ENCODE measurements around the gene TAPBPL.
"Not testable (repeated sequence)": the region's sequence is repeated elsewhere in the genome, so short reads cannot be mapped to it uniquely, and the experiment has no call there.

The TAPBPL gene, protein sequence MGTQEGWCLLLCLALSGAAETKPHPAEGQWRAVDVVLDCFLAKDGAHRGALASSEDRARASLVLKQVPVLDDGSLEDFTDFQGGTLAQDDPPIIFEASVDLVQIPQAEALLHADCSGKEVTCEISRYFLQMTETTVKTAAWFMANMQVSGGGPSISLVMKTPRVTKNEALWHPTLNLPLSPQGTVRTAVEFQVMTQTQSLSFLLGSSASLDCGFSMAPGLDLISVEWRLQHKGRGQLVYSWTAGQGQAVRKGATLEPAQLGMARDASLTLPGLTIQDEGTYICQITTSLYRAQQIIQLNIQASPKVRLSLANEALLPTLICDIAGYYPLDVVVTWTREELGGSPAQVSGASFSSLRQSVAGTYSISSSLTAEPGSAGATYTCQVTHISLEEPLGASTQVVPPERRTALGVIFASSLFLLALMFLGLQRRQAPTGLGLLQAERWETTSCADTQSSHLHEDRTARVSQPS

DNA sequence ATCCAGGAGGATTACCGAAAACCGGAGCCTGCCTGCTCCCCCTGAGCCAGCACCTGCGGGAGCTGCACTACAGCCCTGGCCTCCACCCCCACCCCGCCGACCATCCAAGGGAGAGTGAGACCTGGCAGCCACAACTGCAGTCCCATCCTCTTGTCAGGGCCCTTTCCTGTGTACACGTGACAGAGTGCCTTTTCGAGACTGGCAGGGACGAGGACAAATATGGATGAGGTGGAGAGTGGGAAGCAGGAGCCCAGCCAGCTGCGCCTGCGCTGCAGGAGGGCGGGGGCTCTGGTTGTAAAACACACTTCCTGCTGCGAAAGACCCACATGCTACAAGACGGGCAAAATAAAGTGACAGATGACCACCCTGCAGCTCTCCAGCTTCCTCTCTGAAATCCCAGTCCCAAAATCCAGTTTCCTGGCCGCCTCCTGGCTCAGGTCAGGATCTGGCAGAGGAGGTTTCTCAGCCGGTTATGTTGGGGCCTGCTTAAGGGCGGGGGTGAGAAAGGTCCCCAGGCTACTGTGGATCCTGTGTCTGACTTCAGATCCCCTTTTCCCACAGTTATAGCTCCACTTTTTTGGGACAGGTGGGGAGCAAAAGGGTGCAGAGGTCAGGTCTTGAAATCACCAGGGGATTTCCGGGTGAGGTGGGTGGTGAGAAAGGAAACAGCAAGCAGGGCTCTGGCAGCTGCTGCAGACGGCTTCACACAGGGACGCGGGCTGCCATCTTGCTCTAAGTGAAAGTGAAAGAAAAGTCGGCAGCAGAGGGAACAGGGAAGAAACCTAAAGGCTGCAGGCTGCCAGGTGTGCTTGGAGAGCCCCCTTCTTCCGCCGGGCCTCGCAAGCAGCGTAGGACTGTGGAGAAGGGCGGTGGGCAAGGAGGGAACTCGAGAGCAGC is at the start of gene TAPBPL:
Gene TAPBPL (plus strand): TSS at position 695 of the 897 bp plus-strand sequence. CDS start 207 bp downstream, outside the sequence.
- DNase-seq: peak; percentile 61 to 73

DNA sequence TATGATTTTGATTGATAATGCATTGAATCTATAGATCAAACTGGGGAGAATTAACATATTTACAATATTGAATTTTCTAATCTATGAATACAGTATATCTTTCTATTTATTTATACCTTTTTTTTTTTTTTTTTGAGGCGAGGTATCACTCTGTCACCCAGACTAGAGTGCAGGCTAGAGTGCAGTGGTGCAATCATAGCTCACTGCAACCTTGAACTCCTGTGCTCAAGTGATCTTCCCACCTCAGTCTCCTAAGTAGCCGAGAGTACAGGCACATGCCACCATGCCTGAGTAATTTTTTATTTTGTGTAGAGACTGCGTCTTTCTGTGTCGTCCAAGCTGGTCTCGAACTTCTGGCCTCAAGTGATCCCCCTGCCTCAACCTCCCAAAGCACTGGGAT is 47.5 kb upstream of the TAPBPL start:
- no peak for DNase-seq

DNA sequence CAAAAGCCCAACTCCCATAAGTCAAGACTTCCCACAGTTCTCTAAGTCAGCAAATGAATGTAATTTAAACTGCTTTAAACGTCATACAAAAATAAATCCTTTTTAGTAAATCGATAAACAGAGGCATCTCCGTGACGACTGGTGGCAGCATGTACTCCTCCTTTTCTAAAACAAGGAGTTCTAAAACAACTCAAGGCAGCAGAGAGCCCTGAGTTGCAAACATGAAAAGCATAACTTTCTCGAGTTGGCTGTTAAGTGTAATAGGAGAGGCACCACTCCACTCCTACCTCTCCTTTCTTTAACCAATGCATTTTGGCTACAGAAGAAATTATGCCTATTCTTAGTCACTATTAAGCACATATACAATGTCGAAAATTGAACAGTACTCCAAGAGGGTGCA is 45.9 kb upstream of the TAPBPL start:
- DNase-seq: no peak

DNA sequence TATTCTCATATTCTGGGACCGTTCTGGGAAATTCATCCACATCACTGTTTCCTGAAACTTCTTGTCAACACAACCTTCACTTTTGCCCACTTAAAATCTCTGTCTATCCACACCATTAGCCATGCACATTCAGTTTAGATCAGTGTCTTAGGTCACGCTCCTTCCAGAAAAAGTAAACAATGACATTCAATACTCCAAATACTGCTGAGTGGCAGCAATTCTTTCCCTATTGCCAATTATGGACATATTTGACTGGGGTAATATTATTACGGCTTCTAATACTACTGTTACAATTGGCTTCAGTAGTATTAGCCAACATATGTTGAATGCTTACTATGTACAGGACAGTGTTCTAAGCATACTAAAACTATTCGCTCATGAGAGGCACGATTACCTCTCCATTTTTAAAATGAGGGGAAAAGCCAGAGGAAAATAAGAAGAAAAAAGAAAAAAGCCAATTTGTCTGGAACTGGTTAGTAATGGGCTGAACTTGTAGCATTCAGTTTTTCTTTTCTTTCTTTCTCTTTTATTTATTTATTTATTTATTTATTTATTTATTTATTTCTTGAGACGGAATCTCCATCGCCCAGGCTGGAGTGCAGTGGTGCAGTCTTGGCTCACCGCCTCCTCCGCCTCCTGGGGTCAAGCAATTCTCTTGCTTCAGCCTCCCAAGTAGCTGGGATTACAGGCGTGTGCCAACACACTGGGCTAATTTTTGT is 44.4 kb upstream of the TAPBPL start:
- DNase-seq: no peak

DNA sequence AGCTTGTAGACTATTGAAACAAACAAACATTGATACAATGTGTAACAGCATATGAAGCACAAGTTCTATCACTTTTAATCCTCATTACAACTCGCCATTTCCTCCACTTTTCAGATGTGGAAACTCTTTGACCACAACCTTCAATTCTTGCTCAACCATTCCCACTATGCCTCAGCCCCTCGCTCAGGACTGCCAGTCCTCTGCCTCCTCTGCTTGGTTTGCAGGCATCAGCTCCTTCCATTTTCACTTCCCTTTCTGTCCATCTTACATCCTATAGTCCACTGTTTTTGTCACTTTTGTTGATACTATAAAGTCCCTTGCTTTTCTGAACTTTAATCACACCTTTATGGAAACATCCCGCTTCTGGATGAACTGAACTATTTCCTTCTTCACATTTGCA is 35.2 kb upstream of the TAPBPL start:
- DNase-seq: no peak

DNA sequence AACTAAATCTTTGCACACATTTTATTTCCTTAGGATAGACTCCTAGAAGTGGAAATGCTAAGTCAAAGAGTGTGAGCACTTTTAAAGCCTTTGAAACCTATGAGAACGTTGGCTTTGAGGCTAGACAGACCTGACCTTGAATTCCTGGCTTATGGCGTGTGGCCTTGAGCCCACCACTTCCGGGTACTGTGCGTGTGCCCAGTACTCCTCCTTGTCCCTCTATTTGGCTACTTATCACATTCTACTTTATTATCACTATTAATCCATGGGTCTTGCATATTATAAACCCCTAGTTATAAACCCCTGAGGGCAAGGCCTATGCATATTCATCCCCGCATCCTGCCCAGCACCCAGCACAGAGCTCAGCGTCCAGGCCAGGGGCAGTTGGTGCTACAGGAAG is 33.0 kb upstream of the TAPBPL start:
- no peak for DNase-seq

DNA sequence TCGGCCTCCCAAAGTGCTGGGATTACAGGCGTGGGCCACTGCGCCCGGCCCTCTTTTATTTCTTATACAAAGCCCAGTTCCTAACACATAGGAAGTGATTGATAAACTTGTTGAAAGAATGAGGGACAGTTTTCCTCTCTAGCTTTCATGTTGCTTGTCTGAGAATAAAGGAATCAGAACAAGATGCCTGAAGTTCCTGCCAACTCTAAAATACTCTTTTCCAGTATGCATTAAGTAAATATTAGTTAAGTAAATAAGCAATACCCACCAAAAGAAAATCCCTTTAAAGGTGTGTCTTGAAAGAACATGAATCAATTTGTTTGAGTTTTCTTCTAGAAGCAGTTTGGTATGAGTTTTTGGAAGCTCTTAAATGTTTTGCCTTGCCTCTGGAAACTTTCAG is 31.5 kb upstream of the TAPBPL start:
- no peak for DNase-seq

DNA sequence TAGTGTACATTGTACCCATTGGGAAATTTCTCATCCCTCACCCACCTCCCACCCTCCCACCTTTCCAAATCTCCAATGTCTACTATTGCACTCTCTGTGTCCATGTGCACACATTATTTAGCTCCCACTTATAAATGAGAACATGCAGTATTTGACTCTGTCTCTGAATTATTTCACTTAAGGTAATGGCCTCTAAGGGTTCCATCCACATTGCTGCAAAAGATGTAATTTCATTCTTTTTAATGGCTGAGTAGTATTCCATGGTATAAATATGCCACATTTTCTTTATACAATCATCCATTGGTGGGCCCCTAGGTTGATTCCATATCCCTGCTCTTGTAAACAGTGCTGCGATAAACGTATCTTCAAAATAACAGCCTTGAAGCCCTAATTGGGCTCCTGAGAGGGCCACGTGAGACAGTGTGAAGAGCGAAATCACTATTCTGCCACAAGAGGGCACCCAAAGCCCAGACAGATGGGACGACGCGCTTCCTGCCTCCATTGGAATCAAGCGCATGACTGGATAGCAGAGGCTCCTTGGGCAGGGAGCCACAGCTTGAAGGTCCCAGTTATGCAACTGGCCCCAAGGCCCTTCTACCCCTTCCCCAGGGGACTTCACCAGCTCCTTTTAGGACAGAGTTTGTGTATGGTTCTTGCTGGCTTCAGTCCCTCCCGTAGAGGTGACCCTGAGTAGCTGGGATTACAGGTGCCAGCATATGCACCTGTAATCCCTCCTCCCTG is 28.4 kb upstream of the TAPBPL start:
- peak; percentile 15 to 89 for DNase-seq

DNA sequence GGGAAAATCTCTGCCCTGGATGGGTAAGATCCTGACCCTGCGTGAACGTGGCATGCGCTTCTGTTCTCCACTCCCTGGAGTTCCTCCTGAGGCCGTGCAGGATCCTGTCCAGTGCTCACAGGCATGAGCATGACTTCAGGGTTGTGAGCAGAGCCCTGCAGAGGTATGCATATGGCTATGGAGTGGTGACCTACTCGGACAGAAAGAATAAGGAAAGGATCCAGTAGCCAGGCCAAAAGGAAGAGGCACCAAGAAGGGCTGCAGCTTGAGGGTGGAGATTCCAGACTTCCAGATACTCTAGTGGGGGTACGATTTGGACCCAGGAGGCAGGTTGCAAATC is 27.9 kb upstream of the TAPBPL start:
- DNase-seq: no peak

DNA sequence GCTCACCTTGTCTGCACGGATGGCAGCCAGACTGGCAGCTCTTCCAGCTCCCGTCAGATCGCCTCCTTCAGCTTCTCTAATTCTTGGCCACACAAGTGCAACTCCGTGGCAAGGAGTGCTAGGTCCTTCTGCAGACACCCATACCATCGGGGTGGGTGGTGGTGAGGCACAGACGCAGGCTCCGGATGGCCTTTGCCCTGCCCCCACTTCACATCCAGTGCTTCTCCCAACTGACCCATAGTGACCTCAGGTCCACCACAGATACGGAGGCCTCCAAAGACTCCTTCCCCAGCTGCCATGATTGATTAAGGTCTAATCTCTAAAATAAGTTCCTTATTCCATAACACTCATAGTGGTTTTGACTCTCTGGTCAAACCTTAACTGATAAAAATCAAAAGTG is 27.0 kb upstream of the TAPBPL start:
- no peak for DNase-seq

DNA sequence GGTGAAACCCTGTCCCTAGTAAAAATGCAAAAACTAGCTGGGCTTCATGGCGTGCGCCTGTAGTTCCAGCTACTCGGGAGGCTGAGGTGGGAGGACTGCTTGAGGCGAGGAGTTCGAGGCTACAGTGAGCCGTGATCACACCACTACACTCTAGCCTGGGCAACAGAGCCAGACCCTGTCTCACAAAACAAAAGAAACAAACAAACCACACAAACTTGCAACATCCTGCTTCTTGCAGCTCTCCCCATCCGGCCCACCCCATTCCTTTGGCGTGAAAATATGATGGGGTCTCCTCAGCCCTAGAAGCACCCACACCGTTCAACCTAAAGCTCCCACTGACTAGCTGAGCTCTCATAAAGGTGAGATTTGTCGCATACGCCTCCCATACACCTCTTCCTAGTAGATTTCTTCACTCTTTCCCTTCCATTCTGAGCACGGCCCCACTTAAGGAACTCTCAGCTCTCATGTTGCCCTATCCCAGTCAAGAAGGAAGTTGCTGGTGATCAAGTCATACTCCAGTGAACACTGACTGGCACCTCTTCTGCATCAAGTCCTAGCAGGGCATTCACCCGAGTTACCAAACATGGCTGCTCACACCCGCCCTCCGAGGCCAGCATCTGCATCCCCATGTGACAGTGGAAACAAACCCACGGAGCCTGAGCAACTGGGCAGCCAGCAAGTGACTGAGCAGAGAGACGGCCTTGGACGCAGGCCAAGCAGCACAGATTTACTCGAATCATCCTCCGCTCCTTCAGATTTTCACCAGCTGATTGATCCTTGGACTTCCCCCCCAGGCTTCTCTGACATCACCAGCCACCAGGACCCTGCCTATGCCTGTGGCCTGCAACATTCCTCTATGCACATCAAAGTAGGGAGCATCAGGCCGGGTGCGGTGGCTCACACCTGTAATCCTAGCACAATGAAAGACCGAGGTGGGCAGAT is 26.0 kb upstream of the TAPBPL start:
- no peak for DNase-seq

DNA sequence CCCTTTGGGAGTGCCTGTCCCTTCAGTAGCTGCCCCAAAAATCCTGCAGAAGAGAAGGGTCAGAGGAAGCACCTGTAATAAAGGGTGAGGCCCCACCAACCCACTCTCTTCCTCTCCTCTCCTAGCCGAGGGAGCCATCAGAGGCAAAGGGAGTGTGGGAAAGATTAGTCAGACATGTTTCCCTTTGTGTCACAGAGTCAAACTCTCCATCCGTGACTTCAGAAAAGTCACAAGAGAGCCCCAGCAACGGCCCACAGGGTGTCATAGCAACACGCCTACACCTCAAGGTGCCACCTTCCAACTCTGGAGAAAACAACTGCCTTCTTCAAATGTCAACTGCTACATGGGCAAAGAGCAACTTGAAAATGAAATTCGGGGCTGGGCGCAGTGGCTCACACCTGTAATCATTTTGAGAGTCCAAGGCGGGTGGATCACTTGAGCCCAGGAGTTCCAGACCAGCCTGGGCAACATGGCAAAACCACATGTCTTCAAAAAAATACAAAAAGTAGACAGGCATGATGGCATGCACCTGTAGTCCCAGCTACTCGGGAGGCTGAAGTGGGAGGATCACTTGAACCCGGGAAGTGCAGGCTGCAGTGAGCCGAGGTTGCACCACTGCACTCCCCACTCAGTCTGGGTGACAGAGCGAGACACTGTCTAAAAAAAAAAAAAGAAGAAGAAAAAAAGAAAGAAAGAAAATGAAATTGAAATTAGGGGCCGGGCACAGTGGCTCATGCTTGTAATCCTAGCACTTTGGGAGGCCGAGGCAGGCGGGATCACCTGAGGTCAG is 24.8 kb upstream of the TAPBPL start:
- DNase-seq: peak in 1 of 2 donors; percentile 60

DNA sequence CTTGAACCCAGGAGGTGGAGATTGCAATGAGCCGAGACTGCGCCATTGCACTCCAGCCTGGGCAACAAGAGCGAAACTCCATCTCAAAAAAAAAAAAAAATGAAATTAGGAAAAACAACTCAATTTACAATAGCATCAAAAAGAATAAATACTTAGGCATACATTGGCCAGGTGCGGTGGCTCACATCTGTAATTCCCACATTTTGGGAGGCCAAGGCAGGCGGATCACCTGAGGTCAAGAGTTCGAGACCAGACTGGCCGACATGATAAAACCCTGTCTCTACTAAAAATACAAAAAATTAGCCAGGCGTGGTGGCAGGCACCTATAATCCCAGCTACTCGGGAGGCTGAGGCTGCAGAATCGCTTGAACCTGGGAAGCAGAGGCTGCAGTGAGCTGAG is 24.0 kb upstream of the TAPBPL start:
- not testable (repeated sequence) for DNase-seq

DNA sequence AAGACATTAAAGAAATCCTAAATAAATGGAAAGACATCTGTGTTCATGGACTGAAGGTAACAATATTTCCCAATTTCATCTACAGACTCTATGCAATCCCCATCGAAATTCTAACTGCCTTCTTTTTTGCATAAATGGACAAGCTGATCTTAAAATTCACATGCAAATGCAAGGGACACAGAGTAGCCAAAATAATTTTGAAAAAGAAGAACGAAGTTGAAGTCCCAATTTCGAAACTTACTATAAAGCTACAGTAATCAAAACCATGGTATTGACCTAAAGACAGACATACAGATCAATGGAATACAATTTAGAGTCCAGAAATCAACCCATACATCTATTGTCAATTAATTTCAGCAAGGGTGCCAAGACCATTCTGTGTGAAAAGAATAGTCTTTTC is 23.5 kb upstream of the TAPBPL start:
- DNase-seq: no peak

DNA sequence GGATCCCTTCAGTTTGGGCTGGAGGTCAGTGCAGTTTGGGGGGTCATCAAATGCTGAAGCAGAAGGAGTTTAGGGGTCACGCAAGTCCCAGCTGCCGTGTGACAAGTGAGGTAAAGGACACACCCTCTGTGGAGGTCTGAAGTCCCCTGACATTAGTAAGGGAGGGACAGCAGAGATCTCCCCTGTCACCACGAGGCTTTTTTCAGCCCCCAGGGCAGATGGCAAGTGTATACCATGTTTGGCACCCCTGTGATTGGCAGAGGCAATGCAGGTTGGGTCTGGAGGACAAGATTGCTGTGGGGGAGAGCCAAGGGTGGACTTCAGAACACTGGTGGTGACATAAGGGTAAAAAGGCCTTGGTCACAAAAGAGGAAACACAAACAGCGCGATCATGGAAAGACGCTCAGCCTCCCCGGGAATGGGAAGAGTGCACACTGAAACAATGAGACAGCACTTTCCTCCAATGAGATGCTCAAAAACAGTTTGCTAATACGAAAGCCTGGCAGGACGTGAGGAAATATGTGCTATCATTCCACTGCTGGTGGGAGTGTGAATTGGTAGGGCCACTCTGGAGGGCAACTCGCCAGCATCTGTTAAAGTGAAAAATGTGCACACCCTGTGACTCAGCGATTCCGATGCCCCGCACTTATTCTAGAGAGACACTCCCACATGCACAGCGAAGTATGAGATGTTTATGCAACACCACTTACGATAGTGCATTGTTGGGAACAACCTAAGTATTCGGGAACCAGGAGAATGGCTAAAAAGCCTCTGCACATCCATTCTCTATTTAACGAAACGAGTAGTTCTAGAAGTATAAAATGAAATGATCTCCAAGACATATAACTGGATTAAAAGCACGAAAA is 21.5 kb upstream of the TAPBPL start:
- DNase-seq: peak; percentile 52 to 94

DNA sequence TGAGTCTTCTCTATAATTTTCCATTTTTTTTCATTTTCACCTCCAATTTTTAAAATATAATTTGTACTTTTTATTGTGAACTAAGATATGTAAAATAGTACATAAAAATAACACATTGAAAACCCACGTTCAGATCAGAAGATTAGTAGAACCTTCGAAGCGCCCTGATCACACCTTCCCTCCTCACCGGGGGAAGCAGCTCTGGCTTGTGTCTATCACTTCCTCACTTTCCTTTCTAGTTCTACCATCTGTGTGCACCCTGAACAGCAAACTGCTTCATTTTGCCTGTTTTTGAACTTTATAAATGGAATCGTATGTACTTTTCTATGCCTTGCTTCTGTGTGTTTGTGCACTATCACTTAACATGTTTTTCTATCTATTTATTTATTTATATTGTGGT is 18.9 kb upstream of the TAPBPL start:
- peak in 1 of 2 donors; percentile 17 for DNase-seq

DNA sequence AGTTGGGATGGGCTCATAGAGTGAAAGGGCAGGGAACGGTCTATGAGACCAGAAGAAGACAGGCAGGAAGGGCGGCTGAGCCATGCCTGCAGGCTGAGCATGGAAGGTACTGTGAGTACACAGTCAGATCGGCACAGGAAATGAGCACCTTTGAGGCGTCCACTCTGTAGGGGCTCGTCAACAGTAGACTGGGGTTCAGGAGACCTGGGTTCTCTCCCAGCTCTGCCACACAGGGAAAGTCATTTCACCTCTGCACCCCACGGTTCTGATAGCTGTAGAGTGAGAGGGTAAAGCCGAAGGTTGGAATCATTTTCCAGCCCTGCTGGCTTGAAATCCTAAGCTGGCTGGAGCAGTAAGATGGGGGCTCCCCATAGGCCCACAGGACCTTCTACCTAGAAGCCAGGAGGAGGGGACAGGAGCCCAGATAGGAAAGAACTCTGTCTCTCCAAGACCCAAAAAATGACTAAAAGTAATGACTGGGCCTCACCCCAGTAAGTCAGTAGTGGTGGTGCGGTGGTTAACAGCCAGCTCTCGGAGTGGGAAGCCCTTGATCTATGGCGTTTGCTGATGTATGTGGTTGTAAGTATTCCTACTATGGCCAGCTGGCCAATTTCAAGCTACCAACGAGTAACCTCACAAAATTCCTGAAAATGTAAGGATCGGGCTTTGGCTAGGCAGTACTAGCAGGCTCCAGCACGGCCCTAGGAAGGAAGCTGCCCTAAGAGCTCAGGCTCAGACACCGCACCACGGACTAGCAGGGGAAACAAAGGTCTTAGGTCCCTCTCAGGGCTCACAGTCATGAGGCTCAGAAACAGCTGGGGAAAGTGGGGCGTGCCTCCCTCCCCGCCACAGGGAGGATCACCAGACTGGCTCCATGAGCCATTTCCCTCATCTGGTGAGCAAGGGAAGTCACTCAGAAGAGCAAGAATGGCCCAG is 17.4 kb upstream of the TAPBPL start:
- DNase-seq: no peak

Measured in bone marrow (tissue), 2 donors.